HG02938 (cell line): ENCODE data around the gene ZFYVE28.
A peak's percentile ranks its signal among the peaks of the same experiment; 100 is the strongest.

ENCODE experiments used
- ATAC-seq: cut with Tn5 transposase; IDR thresholded peaks from one replicate; pipeline ENCODE4 v1.9.1; 2021; ENCODE audit warnings: mild to moderate bottlenecking, moderate library complexity; ENCODE audit not compliant: unreplicated experiment

The ZFYVE28 gene

GRCh38 chr4:2335729-2336101 is 82.7 kb downstream of the ZFYVE28 start:
- no peak for ATAC-seq

- no peak for ATAC-seq
Measured at GRCh38 chr4:2334826-2335728, 83.4 kb downstream of the ZFYVE28 start.

GRCh38 chr4:2333916-2334644 is 84.4 kb downstream of the ZFYVE28 start:
- ATAC-seq = no peak

- ATAC-seq = peak; percentile 61
Measured at GRCh38 chr4:2333356-2333841, 85.0 kb downstream of the ZFYVE28 start.

GRCh38 chr4:2332976-2333319 is 85.5 kb downstream of the ZFYVE28 start:
- ATAC-seq = no peak

GRCh38 chr4:2332201-2332975 is 86.1 kb downstream of the ZFYVE28 start:
- ATAC-seq = no peak

- ATAC-seq = no peak
Measured at GRCh38 chr4:2331519-2332200, 86.8 kb downstream of the ZFYVE28 start.

- no peak for ATAC-seq
Measured at GRCh38 chr4:2331043-2331420, 87.4 kb downstream of the ZFYVE28 start.

GRCh38 chr4:2330091-2331042 is 88.1 kb downstream of the ZFYVE28 start:
- no peak for ATAC-seq

- no peak for ATAC-seq
Measured at GRCh38 chr4:2327579-2327978, 90.9 kb downstream of the ZFYVE28 start.

GRCh38 chr4:2324891-2325290 is 93.6 kb downstream of the ZFYVE28 start:
- ATAC-seq = no peak

- no peak for ATAC-seq
Measured at GRCh38 chr4:2322841-2323240, 95.6 kb downstream of the ZFYVE28 start.

GRCh38 chr4:2322227-2322626 is 96.2 kb downstream of the ZFYVE28 start:
- no peak for ATAC-seq

GRCh38 chr4:2321279-2322196 is 96.9 kb downstream of the ZFYVE28 start:
- no peak for ATAC-seq

GRCh38 chr4:2320746-2321145 is 97.7 kb downstream of the ZFYVE28 start:
- ATAC-seq = no peak

GRCh38 chr4:2320152-2320551 is 98.3 kb downstream of the ZFYVE28 start:
- no peak for ATAC-seq

GRCh38 chr4:2318885-2319284 is 99.6 kb downstream of the ZFYVE28 start:
- ATAC-seq = no peak

GRCh38 chr4:2318476-2318875 is 100.0 kb downstream of the ZFYVE28 start:
- no peak for ATAC-seq

GRCh38 chr4:2313366-2313765 is 105.1 kb downstream of the ZFYVE28 start:
- ATAC-seq = no peak
